ENCODE results near the gene ACTR2.

- TF ChIP-seq RAD21 (IDR thresholded peaks at IDR 0.05; ENCODE audit: low read depth) (no peak), FOXM1 (IDR thresholded peaks at IDR 0.05; ENCODE audit: borderline replicate concordance, low read depth) (no peak), NFIC (IDR thresholded peaks at IDR 0.05) (no peak), CEBPB (IDR thresholded peaks at IDR 0.05) (no peak), REST (IDR thresholded peaks at IDR 0.05; ENCODE audit: low read depth) (no peak), EP300 (IDR thresholded peaks at IDR 0.05; ENCODE audit: borderline replicate concordance) (no peak), YY1 (IDR thresholded peaks at IDR 0.05; ENCODE audit: low read depth) (no peak), EGR1 (IDR thresholded peaks at IDR 0.05) (no peak)
- TF ChIP-seq, protein P1, sequence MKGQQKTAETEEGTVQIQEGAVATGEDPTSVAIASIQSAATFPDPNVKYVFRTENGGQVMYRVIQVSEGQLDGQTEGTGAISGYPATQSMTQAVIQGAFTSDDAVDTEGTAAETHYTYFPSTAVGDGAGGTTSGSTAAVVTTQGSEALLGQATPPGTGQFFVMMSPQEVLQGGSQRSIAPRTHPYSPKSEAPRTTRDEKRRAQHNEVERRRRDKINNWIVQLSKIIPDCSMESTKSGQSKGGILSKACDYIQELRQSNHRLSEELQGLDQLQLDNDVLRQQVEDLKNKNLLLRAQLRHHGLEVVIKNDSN (IDR thresholded peaks at IDR 0.05), result no peak
- TF ChIP-seq, protein P2, sequence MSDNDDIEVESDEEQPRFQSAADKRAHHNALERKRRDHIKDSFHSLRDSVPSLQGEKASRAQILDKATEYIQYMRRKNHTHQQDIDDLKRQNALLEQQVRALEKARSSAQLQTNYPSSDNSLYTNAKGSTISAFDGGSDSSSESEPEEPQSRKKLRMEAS (IDR thresholded peaks at IDR 0.05), result no peak
Observed at GRCh38 chr2:65240657-65241056, 13.0 kb downstream of the ACTR2 start.
